Germinal center (tissue), 1 donor: ENCODE results near the gene FEM1C.
"Not testable (repeated sequence)": the region's sequence is repeated elsewhere in the genome, so short reads cannot be mapped to it uniquely, and the experiment has no call there.

Experiments
- DNase-seq: peaks from one replicate; pipeline ENCODE4 v3.0.0; 2012; ENCODE audit warnings: mixed read lengths, low spot score

FEM1C gene

GRCh38 chr5:115520191-115520590, 24.4 kb downstream of the FEM1C start:
- DNase-seq, result no peak

- no peak for DNase-seq
Observed at GRCh38 chr5:115516372-115516771, 28.2 kb downstream of the FEM1C start.

- no peak for DNase-seq
Observed at GRCh38 chr5:115514220-115514619, 30.4 kb downstream of the FEM1C start.

- DNase-seq, result no peak
Observed at GRCh38 chr5:115511632-115512031, 32.9 kb downstream of the FEM1C start.

GRCh38 chr5:115510145-115510645, 34.4 kb downstream of the FEM1C start:
- DNase-seq, result no peak

GRCh38 chr5:115509547-115509946, 35.0 kb downstream of the FEM1C start:
- DNase-seq, result no peak

- no peak for DNase-seq
Observed at GRCh38 chr5:115507681-115508080, 36.9 kb downstream of the FEM1C start.

- no peak for DNase-seq
Observed at GRCh38 chr5:115503420-115503819, 41.2 kb downstream of the FEM1C start.

GRCh38 chr5:115501464-115502210, 42.9 kb downstream of the FEM1C start:
- no peak for DNase-seq

GRCh38 chr5:115500225-115500624, 44.4 kb downstream of the FEM1C start:
- no peak for DNase-seq

- DNase-seq, result no peak
Observed at GRCh38 chr5:115496936-115497576, 47.5 kb downstream of the FEM1C start.

GRCh38 chr5:115494570-115495289, 49.8 kb downstream of the FEM1C start:
- no peak for DNase-seq

- DNase-seq, result no peak
Observed at GRCh38 chr5:115490596-115490995, 54.0 kb downstream of the FEM1C start.

GRCh38 chr5:115489733-115490132, 54.8 kb downstream of the FEM1C start:
- no peak for DNase-seq

- no peak for DNase-seq
Observed at GRCh38 chr5:115487756-115488155, 56.8 kb downstream of the FEM1C start.

GRCh38 chr5:115487168-115487567, 57.4 kb downstream of the FEM1C start:
- DNase-seq, result no peak

- no peak for DNase-seq
Observed at GRCh38 chr5:115486728-115487127, 57.8 kb downstream of the FEM1C start.

- DNase-seq, result no peak
Observed at GRCh38 chr5:115484368-115484767, 60.2 kb downstream of the FEM1C start.

- no peak for DNase-seq
Observed at GRCh38 chr5:115480900-115481299, 63.7 kb downstream of the FEM1C start.

- DNase-seq, result peak; percentile 7
Observed at GRCh38 chr5:115480271-115480670, 64.3 kb downstream of the FEM1C start.

- not testable (repeated sequence) for DNase-seq
Observed at GRCh38 chr5:115479166-115479873, 65.3 kb downstream of the FEM1C start.

GRCh38 chr5:115478281-115478680, 66.3 kb downstream of the FEM1C start:
- no peak for DNase-seq
